OCI-LY1 (cell line): Measurements from ENCODE around the gene LARP4B.

Source experiments
- H2AFZ ChIP-seq: fragments of 200-600 bp; sonication (generic), shearing (Covaris generic); 2 replicates; pipeline ENCODE4 v1.6.0; 2014; ENCODE audit warnings: antibody characterized with exemption, mild to moderate bottlenecking, low read length
- H3F3A ChIP-seq: fragments of 200-600 bp; sonication (generic), shearing (Covaris generic); 2 replicates; pipeline ENCODE4 v1.6.0; 2014; ENCODE audit warnings: mild to moderate bottlenecking, antibody characterized with exemption, low read length, moderate library complexity; ENCODE audit not compliant: insufficient read depth
- H3K27ac ChIP-seq: fragments of 200-600 bp; sonication (generic); 2 replicates; pipeline ENCODE4 v1.5.1; 2014; ENCODE audit warnings: low read length, mixed run types, mild to moderate bottlenecking, low read depth; ENCODE audit not compliant: poor library complexity, severe bottlenecking
- H3K27me3 ChIP-seq: fragments of 200-600 bp; sonication (generic); 2 replicates; pipeline ENCODE4 v1.6.0; 2014; ENCODE audit warnings: antibody characterized with exemption, mild to moderate bottlenecking, low read length, moderate library complexity; ENCODE audit not compliant: insufficient read depth
- H3K36me3 ChIP-seq: fragments of 200-600 bp; sonication (generic); 2 replicates; pipeline ENCODE4 v1.6.1; 2014; ENCODE audit warnings: mild to moderate bottlenecking, antibody characterized with exemption, low read length, moderate library complexity, mixed read lengths; ENCODE audit not compliant: insufficient read depth
- H3K4me1 ChIP-seq: fragments of 200-600 bp; sonication (generic); 2 replicates; pipeline ENCODE4 v1.5.1; 2014; ENCODE audit warnings: mild to moderate bottlenecking, low read length, moderate library complexity; ENCODE audit not compliant: insufficient read depth, severe bottlenecking
- H3K4me2 ChIP-seq: fragments of 200-600 bp; sonication (generic), shearing (Covaris generic); 2 replicates; pipeline ENCODE4 v1.6.1; 2014; ENCODE audit warnings: low read length
- H3K4me3 ChIP-seq: fragments of 200-600 bp; sonication (generic); 2 replicates; pipeline ENCODE4 v1.5.1; 2014; ENCODE audit warnings: low read length, low read depth, mild to moderate bottlenecking, mixed read lengths; ENCODE audit not compliant: poor library complexity, severe bottlenecking
- H3K79me2 ChIP-seq: fragments of 200-600 bp; shearing (Covaris generic); 2 replicates; pipeline ENCODE4 v1.6.1; 2016; ENCODE audit warnings: mixed run types, low read length, mixed read lengths; ENCODE audit not compliant: insufficient read depth
- H3K9ac ChIP-seq: fragments of 200-600 bp; sonication (generic), shearing (Covaris generic); 2 replicates; pipeline ENCODE4 v1.6.1; 2014; ENCODE audit warnings: mild to moderate bottlenecking, low read length, mixed read lengths
- H3K9me2 ChIP-seq: fragments of 200-600 bp; sonication (generic), shearing (Covaris generic); 2 replicates; pipeline ENCODE4 v1.6.1; 2014; ENCODE audit warnings: low read depth, mild to moderate bottlenecking, low read length, mixed read lengths
- H3K9me3 ChIP-seq: fragments of 200-600 bp; shearing (Covaris generic); 2 replicates; pipeline ENCODE4 v1.6.1; 2014; ENCODE audit warnings: low read length, mixed read lengths
- H4K20me1 ChIP-seq: fragments of 200-600 bp; sonication (generic), shearing (Covaris generic); 2 replicates; pipeline ENCODE4 v1.6.0; 2016; ENCODE audit warnings: mild to moderate bottlenecking, low read length; ENCODE audit not compliant: insufficient read depth
- CTCF ChIP-seq: fragments of 200-600 bp; sonication (generic), shearing (Covaris generic); IDR thresholded peaks from 2 replicates; pipeline ENCODE4 v1.5.1; 2017; ENCODE audit warnings: mild to moderate bottlenecking, antibody characterized with exemption, low read length, moderate library complexity, mixed read lengths
- EZH2 ChIP-seq: fragments of 200-600 bp; sonication (generic), shearing (Covaris generic); IDR thresholded peaks from 2 replicates; pipeline ENCODE4 v1.8.0; 2017; ENCODE audit warnings: borderline replicate concordance, mixed run types, mild to moderate bottlenecking, antibody characterized with exemption, low read length, moderate library complexity, mixed read lengths

LARP4B gene

DNA sequence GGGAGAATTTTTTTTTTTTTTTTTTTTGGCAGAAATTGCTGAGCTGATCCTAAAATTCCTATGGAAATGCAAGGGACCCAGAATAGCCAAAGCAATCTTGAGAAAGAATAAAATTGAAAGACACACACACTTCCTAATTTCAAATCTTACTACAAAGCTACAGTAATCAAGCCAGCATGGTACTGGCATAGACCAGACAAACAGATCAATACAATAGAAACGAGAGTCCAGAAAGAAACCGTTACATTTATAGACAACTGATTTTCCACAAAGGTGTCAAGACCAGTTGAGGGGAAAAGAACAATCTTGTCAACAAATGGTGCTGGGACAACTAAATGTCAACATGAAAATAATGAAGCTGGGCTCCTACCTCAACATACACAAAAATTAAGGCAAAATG, 34.5 kb downstream of the LARP4B start:
- no peak overlapping the region for H3K4me3 ChIP-seq
- H3K9me3 ChIP-seq = no peaks in the 10 kb centered on the region
- H3K27me3 ChIP-seq = no peaks in the 10 kb centered on the region
- no peak overlapping the region for H3K4me2 ChIP-seq
- no peak overlapping the region for H3K9ac ChIP-seq
- H3K79me2 ChIP-seq = peaks cover 85% of the 10 kb centered on the region
- no peaks in the 10 kb centered on the region for H3K9me2 ChIP-seq
- H3K27ac ChIP-seq = no peak overlapping the region
- no peaks in the 10 kb centered on the region for H3K4me1 ChIP-seq
- H2AFZ ChIP-seq = no peak overlapping the region
- TF ChIP-seq CTCF (no peak), EZH2 (no peak)
- no peaks in the 10 kb centered on the region for H4K20me1 ChIP-seq
- peaks cover 26% of the 10 kb centered on the region; the same call in 1 of the 2 replicates for H3K36me3 ChIP-seq
- H3F3A ChIP-seq = no peaks in the 10 kb centered on the region; the same call in 1 of the 2 replicates

DNA sequence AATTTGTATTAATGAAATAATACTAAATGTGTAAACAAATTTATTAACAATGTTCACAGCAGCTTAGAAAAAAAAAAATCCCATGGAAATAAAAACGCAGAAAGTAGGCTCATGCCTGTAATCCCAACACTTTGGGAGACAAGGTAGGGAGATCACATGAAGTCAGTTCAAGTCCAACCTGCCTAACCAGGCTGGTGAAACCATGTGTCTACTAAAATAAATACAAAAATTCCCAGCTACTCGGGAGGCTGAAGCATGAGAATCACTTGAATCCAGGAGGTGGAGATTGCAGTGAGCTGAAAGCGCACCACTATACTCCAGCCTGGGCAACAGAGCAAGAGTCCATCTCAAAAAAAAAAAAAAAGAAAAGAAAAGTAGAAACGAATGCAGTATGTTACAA, 36.2 kb downstream of the LARP4B start:
- Histone ChIP-seq H3K27me3 (no peaks in the 10 kb centered on the region), H3K36me3 (peaks cover 23% of the 10 kb centered on the region; the same call in 1 of the 2 replicates), H3K9me3 (no peaks in the 10 kb centered on the region), H3K27ac (no peak overlapping the region), H4K20me1 (no peaks in the 10 kb centered on the region), H3K4me2 (no peak overlapping the region), H3F3A (no peaks in the 10 kb centered on the region; the same call in 1 of the 2 replicates), H3K9ac (no peak overlapping the region), H2AFZ (no peak overlapping the region), H3K9me2 (no peaks in the 10 kb centered on the region), H3K4me1 (no peaks in the 10 kb centered on the region), H3K79me2 (peaks cover 94% of the 10 kb centered on the region), H3K4me3 (no peak overlapping the region)
- TF ChIP-seq CTCF (no peak), EZH2 (no peak)

DNA sequence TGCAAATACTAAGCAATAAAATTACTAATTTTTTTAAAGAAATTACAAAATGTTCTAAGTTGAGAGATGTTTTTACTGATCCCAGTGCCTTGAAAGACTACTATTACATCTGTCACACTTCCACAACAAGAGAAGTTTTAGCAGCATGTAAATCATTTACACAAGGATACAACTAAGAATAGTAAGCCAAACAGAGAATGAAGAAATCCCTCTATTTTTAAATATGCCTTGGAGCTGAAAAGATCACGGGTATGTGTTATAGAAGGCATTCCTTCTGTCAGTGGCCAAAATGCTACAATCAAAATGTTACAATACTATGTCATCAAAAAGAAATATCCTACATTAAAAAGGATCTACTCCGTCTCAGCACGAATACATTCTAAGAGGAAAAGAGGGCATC, 52.6 kb downstream of the LARP4B start:
- no peak overlapping the region for H3K4me3 ChIP-seq
- H3K9me3 ChIP-seq = no peaks in the 10 kb centered on the region
- H3K4me2 ChIP-seq = no peak overlapping the region
- H3K4me1 ChIP-seq = no peaks in the 10 kb centered on the region
- H3K36me3 ChIP-seq = peaks cover 76% of the 10 kb centered on the region
- H3F3A ChIP-seq = no peaks in the 10 kb centered on the region
- no peak overlapping the region for H3K27ac ChIP-seq
- H2AFZ ChIP-seq = no peak overlapping the region
- H3K79me2 ChIP-seq = no peaks in the 10 kb centered on the region
- no peak overlapping the region for H3K9ac ChIP-seq
- H3K9me2 ChIP-seq = no peaks in the 10 kb centered on the region
- no peak for TF ChIP-seq CTCF
- no peak for TF ChIP-seq EZH2
- no peaks in the 10 kb centered on the region for H3K27me3 ChIP-seq
- H4K20me1 ChIP-seq = no peaks in the 10 kb centered on the region
